ENCODE measurements around the gene ETNK2.

- TF ChIP-seq ZNF672 (CRISPR knock-in tag; IDR thresholded peaks at IDR 0.05): no peak
- TF ChIP-seq CTCF (CRISPR knock-in tag; IDR thresholded peaks at IDR 0.05): no peak
- TF ChIP-seq MTERF4 (CRISPR knock-in tag; IDR thresholded peaks at IDR 0.05): no peak
These were observed 45.2 kb upstream of the ETNK2 start for GRCh38 chr1:204197068-204197467.
